H1 (cell line): ENCODE measurements around the gene CHST11. TPM values are rescaled to one million over a fixed set of nuclear protein-coding genes. Genes with fewer than 3 reads are reported as not detected.

ENCODE experiments used
- KDM1A ChIP-seq: fragments of 200-600, 300-600 bp; sonication (generic); IDR thresholded peaks from 2 replicates; pipeline ENCODE4 v1.7.1; 2016; ENCODE audit warnings: mild to moderate bottlenecking, low read length, borderline replicate concordance
- polyA plus RNA-seq, 7 experiments: library from polyadenylated mRNA; depleted of rRNA in 3 of 7; stranded (reverse) in 5 of 7; unstranded in 2 of 7; fragments of >200 nt in 5 of 7; fragments of 200-250 nt in 2 of 7; gene quantifications; 1 replicate in 5 of 7; 2 replicates in 1 of 7; 4 replicates in 1 of 7; pipeline versions ENCODE4 v1.2.1 to v1.2.3, GENCODE V29; 2011 to 2013; ENCODE audit warnings: missing spikeins in 2 of 7, mixed read lengths in 2 of 7
- total RNA-seq: library from RNA; stranded (reverse); fragmentation: NEBNext Ultra II Directional; extraction: Animal tissue kit (Norgen Biotek cat#: 25700); gene quantifications from 2 replicates; pipeline ENCODE4 v1.2.1, GENCODE V29; 2021

Gene CHST11
- total and polyA plus RNA-seq, 2 of the 8 experiments (the other 6 are each of a cell fraction or from before 2014, with no cell fraction given): 14.4 to 20.8 TPM

DNA sequence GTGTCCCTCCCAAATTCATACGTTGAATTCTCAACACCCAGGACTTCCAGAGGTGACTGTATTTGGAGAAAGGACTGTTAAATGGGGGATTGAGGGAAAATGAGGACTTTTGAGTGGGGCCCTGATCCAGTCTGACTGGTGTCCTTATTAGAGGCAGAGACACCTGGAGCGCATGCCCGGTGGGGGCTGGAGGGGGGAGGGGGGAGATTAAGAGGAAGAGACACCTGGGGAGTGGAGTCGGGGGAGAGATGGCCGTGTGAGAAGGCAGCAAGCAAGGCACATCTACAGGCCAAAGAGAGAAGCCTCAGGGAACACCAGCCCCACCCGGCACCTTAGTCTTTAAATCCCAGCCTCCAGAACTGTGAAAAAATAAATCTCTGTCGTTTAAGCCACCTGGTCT is 291.6 kb downstream of the CHST11 start (continued):
- TF ChIP-seq KDM1A: no peak
